ENCODE data around the gene CEMIP.

- no peak for TF ChIP-seq CTCF (IDR thresholded peaks at IDR 0.05; ENCODE audit: insufficient read depth, low read length, poor library complexity, severe bottlenecking)
- TF ChIP-seq EZH2phosphoT487 (conservative IDR thresholded peaks at IDR 0.05; ENCODE audit: low read length) = no peak
Observed at GRCh38 chr15:80774486-80774885, 4.7 kb upstream of the CEMIP start.

Measured in SU-DHL-6 (cell line).